HEK293T (cell line): ENCODE measurements around the gene APBA2.

Experiments
- ARNT ChIP-seq: fragments of 450-650 bp; IDR thresholded peaks from 2 replicates; pipeline ENCODE4 v1.6.1; 2017; ENCODE audit warnings: mild to moderate bottlenecking
- BHLHE40 ChIP-seq: fragments of 450-650 bp; IDR thresholded peaks from 2 replicates; pipeline ENCODE4 v1.6.1; 2016; ENCODE audit warnings: mild to moderate bottlenecking, moderate library complexity, borderline replicate concordance
- FOXA1 ChIP-seq: fragments of 450-650 bp; IDR thresholded peaks from 2 replicates; pipeline ENCODE4 v1.6.1; 2016; ENCODE audit warnings: mild to moderate bottlenecking
- FOXK2 ChIP-seq: fragments of 450-650 bp; IDR thresholded peaks from 2 replicates; pipeline ENCODE4 v1.6.1; 2016; ENCODE audit warnings: mild to moderate bottlenecking
- FOXM1 ChIP-seq: fragments of 450-650 bp; IDR thresholded peaks from 2 replicates; pipeline ENCODE4 v1.6.1; 2017; ENCODE audit warnings: mild to moderate bottlenecking, borderline replicate concordance
- HDGF ChIP-seq: fragments of 450-650 bp; IDR thresholded peaks from 2 replicates; pipeline ENCODE4 v1.6.1; 2017; ENCODE audit warnings: antibody characterized with exemption, borderline replicate concordance
- L3MBTL2 ChIP-seq: fragments of 450-650 bp; conservative IDR thresholded peaks from 2 replicates; pipeline ENCODE4 v1.6.1; 2016; ENCODE audit warnings: mild to moderate bottlenecking
- LEF1 ChIP-seq: fragments of 450-650 bp; IDR thresholded peaks from 2 replicates; pipeline ENCODE4 v1.6.1; 2017; ENCODE audit warnings: mild to moderate bottlenecking, borderline replicate concordance
- SUZ12 ChIP-seq: fragments of 450-650 bp; IDR thresholded peaks from 2 replicates; pipeline ENCODE4 v1.6.1; 2016; ENCODE audit warnings: mild to moderate bottlenecking
- TARDBP ChIP-seq: fragments of 450-650 bp; IDR thresholded peaks from 2 replicates; pipeline ENCODE4 v1.6.1; 2016
- ZNF384 ChIP-seq: fragments of 450-650 bp; IDR thresholded peaks from 2 replicates; pipeline ENCODE4 v1.6.1; 2016
- TF ChIP-seq, protein P1 (sequence below): fragments of 450-650 bp; IDR thresholded peaks from 2 replicates; pipeline ENCODE4 v1.6.1; 2016

DNA sequence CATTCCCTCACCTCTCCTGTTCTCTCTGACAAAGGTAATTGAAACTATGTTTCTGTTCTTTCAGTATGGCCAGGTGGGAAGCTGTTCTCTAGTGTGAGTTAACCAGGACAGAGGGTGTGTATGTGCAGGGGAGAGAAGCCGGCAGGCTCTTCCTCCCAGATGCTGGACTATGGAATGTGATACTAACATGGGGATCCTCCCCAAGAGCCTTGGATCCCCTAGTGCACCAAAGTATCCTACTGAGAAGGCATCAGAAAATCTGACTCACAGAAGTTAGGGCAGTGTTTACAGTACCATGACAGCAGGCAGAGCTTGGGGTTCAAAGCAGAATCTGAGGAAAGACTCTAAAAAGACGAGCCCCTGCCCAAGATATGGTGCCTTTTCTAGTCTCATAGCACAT lies 123.1 kb downstream of the APBA2 start:
- TF ChIP-seq LEF1 (no peak), SUZ12 (no peak), TARDBP (no peak), HDGF (no peak), FOXA1 (no peak), BHLHE40 (no peak), ARNT (no peak), FOXM1 (no peak), L3MBTL2 (no peak), ZNF384 (no peak), FOXK2 (no peak)
- TF ChIP-seq, protein P1, sequence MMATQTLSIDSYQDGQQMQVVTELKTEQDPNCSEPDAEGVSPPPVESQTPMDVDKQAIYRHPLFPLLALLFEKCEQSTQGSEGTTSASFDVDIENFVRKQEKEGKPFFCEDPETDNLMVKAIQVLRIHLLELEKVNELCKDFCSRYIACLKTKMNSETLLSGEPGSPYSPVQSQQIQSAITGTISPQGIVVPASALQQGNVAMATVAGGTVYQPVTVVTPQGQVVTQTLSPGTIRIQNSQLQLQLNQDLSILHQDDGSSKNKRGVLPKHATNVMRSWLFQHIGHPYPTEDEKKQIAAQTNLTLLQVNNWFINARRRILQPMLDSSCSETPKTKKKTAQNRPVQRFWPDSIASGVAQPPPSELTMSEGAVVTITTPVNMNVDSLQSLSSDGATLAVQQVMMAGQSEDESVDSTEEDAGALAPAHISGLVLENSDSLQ = no peak
